HG03565 (cell line): ENCODE results near the gene LRRTM3.

ENCODE experiments used
- ATAC-seq: cut with Tn5 transposase; IDR thresholded peaks from one replicate; pipeline ENCODE4 v1.9.1; 2021; ENCODE audit warnings: mild to moderate bottlenecking, moderate library complexity; ENCODE audit not compliant: unreplicated experiment

The LRRTM3 gene

GRCh38 chr10:66931949-66932343 lies 6.1 kb downstream of the LRRTM3 start:
- ATAC-seq = no peak

DNA sequence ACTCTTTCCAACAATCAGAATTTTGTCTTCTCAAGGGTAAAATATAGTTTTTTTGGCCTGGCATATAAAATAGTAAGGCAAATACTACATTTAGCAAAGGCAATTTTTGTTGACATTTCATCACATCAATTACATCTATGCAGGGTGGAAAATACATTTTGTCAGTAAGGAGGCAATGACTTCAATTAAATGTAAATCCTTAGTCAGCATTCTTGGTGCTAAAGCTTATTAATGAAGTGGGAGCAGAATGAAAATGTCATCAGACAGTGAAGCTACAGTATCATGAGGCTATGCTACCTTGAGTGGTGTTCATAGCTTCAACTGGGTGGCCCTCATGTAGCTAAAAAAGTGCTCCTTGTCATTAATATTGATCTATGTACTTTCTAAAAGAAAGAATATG lies 8.9 kb downstream of the LRRTM3 start:
- ATAC-seq = no peak

DNA sequence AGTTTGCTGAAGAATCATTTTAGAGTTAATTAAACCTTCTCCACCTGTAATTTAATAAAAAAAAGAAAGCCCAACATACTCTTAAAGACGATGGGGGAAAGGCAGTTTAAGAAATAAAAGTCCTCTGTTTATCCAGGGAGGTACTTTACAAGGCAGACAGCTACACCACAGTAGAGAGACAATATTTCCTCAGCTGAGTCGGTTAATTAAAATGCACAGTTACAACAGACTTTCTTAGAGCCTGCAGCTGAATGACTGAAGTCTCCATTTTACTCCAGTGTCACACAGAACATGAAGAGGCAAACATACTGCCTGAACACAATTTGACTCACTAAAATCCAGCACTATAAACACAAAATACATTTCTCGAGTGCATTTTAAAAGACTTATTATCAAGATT lies 15.1 kb downstream of the LRRTM3 start:
- no peak for ATAC-seq

GRCh38 chr10:66941491-66941890 lies 15.7 kb downstream of the LRRTM3 start:
- no peak for ATAC-seq

- no peak for ATAC-seq
Observed at GRCh38 chr10:66942407-66942806, 16.6 kb downstream of the LRRTM3 start.

DNA sequence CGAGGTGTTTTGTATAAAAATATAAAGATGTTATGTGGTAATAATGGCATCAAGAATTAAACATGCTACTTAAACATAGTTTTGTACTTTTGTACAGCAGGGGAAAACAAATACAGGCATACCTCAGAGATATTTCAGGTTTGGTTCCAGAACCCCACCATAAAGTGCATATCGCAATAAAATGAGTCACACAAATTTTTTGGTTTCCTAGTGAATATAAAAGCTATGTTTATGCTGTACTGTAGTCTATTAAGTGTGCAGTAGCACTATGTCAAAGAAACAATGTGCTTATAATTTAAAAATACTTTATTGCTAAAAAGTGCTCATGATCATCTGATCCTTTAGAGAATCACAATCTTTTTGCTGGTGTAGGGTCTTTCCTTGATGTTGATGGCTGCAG lies 17.8 kb downstream of the LRRTM3 start:
- ATAC-seq = no peak

- ATAC-seq = no peak
Observed at GRCh38 chr10:66951896-66952295, 26.1 kb downstream of the LRRTM3 start.

GRCh38 chr10:66958466-66958865 lies 32.6 kb downstream of the LRRTM3 start:
- ATAC-seq = no peak

- ATAC-seq = no peak
Observed at GRCh38 chr10:66964946-66965345, 39.1 kb downstream of the LRRTM3 start.

GRCh38 chr10:66980246-66980815 lies 54.5 kb downstream of the LRRTM3 start:
- no peak for ATAC-seq

- no peak for ATAC-seq
Observed at GRCh38 chr10:66981361-66982052, 55.7 kb downstream of the LRRTM3 start.

DNA sequence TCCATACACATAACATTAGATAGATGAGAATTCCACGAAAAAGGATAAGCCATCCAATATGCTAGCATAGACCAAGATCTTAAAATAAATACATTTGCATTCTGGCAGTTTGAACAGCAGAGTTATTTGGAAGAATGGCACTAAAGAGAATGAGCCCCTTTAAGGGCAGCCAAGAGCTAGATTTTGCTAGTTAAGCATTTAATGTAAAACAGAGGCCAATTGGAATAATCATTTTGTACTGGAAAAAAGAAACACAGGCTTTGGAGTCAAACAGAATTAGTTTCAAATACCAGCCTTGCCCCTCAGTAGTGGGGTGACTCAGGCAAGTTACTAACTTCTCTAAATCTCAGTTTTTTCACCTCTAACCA lies 56.2 kb downstream of the LRRTM3 start:
- no peak for ATAC-seq

- ATAC-seq = no peak
Observed at GRCh38 chr10:66982792-66983474, 57.1 kb downstream of the LRRTM3 start.

DNA sequence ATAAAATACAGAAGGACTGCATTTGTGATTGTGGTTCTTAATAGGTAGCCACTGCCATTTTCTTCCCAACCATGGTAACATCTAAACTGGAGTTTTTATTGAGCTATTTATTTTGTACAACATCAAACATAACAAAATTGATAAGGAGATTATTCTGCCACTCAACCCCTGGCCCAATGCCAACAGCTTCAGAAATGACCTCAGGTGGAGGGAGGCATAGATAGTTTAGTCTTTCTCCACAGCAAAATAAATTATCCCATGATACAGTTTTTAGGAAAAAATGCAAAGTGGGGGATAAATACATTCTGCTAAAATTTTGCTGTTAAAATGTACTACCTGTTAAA lies 57.6 kb downstream of the LRRTM3 start:
- ATAC-seq = no peak

DNA sequence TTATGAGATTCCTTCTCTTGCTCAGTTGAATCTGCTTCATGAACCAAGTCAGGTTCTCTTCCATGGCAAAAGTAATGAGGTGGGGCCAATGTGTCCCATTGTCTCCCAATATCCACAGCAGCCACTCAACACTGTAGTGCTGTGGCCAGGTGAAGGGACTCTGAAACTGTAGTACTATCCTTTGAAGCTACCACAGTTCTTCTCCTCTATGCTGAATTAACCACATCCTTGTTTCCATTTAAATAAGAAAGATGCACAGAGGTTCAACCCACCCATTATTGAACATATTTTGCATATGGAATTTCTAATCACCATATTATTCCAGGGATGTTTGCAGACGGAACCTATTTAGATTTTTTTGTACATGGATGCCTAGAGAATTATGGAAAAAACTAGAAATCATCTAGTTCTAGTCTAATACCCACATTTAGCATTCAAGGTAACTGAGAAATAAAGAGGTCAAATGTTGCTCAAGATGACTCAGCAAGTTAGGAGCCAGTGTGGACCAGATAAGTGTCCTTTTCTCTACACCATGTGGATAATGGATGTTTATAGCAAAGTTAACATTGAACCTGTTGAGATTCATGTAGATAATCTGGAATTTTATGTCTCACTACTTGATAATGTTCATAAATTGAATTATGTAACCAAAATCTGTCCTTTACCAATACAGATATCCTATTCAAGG lies 64.5 kb downstream of the LRRTM3 start:
- peak; percentile 49 for ATAC-seq

DNA sequence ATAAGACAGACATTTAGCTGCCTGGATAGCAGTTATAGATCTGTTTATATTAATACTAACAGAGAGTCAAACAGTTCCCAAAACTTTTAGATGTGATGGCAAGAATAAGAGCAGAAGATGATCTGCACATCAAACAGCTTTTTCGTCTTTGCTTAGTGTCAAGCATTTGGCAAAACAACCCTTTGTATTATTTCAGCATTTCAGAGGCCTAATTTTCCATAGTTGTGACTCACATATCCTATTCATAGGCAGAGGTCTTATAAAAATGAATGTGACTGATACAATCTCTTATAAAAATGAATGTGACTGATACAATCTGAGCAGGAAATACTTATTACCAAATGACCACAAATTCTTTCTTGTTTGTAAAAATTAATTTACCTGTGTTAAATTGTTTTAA lies 71.2 kb downstream of the LRRTM3 start:
- ATAC-seq = no peak

- ATAC-seq = no peak
Observed at GRCh38 chr10:66999762-67000545, 74.1 kb downstream of the LRRTM3 start.

- no peak for ATAC-seq
Observed at GRCh38 chr10:67004690-67005089, 78.9 kb downstream of the LRRTM3 start.

DNA sequence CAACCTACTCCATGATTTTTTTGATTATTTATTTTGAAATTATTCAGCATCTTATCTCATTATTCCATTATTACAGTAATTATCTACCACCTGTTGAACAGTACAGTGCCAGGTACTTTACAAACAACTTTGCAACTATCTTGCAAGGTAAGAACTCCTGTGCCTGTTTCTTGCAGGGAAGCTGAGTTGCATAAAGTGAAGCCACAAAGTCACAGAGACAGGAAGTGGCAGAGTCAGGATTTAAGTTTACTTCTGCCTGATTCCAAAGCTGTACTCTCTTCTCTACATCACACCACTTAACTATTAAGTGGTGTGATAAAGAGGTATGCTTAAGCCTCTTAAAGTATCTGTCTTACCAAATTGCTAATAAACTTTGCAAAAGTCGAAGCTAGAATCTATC lies 80.1 kb downstream of the LRRTM3 start:
- no peak for ATAC-seq

DNA sequence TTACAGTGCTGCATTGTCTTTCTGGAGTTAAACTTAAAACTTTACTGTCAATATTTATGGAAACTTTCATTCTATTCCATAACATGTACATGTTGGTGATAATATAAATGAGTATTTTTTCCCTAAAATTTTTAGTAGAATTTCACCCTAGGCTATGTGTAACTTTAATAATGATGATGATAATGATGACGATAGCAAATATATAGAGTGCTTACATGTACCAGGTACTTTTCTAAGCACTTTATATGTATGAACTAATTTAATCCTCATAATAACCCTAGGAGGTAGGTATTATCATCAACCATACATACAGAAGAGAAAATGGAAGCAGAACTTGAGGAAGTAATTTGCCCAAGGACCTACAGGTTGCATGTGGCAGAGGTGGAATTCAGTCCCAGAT lies 85.6 kb downstream of the LRRTM3 start:
- no peak for ATAC-seq

- ATAC-seq = no peak
Observed at GRCh38 chr10:67011981-67012380, 86.1 kb downstream of the LRRTM3 start.
